Measurements from ENCODE around the gene STX2.

Gene STX2

GRCh38 chr12:130765186-130765659 is 73.8 kb downstream of the STX2 start:
- POLR2A ChIA-PET, result no interaction called here
- TF ChIP-seq PKNOX1 (IDR thresholded peaks at IDR 0.05), result peak; percentile 44; the same call in 1 of the 2 replicates
- peak; percentile 40; the same call in 1 of the 2 replicates for TF ChIP-seq SP1 (IDR thresholded peaks at IDR 0.05)
- no peak for TF ChIP-seq ARNT (IDR thresholded peaks at IDR 0.05)
- TF ChIP-seq TARDBP (IDR thresholded peaks at IDR 0.05), result peak; percentile 99
- peak; percentile 87 for TF ChIP-seq CTBP1 (IDR thresholded peaks at IDR 0.05; ENCODE audit: borderline replicate concordance)
- TF ChIP-seq FOXA1 (IDR thresholded peaks at IDR 0.05), result no peak
- no peak for TF ChIP-seq ZNF384 (IDR thresholded peaks at IDR 0.05)
- TF ChIP-seq ELF4 (IDR thresholded peaks at IDR 0.05), result peak; percentile 31; the same call in 1 of the 2 replicates
- CTCF ChIA-PET, result no interaction called here
- no peak for DNase-seq (ENCODE audit: extremely low spot score)

- no peak for DNase-seq (ENCODE audit: extremely low spot score)
- TF ChIP-seq L3MBTL2 (conservative IDR thresholded peaks at IDR 0.05) (no peak), LEF1 (IDR thresholded peaks at IDR 0.05; ENCODE audit: borderline replicate concordance) (no peak), PKNOX1 (IDR thresholded peaks at IDR 0.05) (peak; percentile 55), ELF4 (IDR thresholded peaks at IDR 0.05) (no peak), FOXK2 (IDR thresholded peaks at IDR 0.05) (no peak), ZNF384 (IDR thresholded peaks at IDR 0.05) (peak; percentile 19; the same call in 1 of the 2 replicates), BHLHE40 (IDR thresholded peaks at IDR 0.05; ENCODE audit: borderline replicate concordance) (no peak), ARNT (IDR thresholded peaks at IDR 0.05) (no peak), FOXA1 (IDR thresholded peaks at IDR 0.05) (no peak), TARDBP (IDR thresholded peaks at IDR 0.05) (peak; percentile 100), NFRKB (IDR thresholded peaks at IDR 0.05) (no peak), FOXM1 (IDR thresholded peaks at IDR 0.05; ENCODE audit: borderline replicate concordance) (no peak), HDGF (IDR thresholded peaks at IDR 0.05; ENCODE audit: borderline replicate concordance) (no peak), SP1 (IDR thresholded peaks at IDR 0.05) (no peak; the same call in 1 of the 2 replicates), CTBP1 (IDR thresholded peaks at IDR 0.05; ENCODE audit: borderline replicate concordance) (peak; percentile 82)
- POLR2A ChIA-PET, result no interaction called here
- CTCF ChIA-PET, result no interaction called here
Measured at GRCh38 chr12:130764475-130765185, 74.4 kb downstream of the STX2 start.

GRCh38 chr12:130764073-130764472 is 75.0 kb downstream of the STX2 start:
- POLR2A ChIA-PET, result no interaction called here
- CTCF ChIA-PET, result no interaction called here
- TF ChIP-seq TARDBP (IDR thresholded peaks at IDR 0.05) (peak; percentile 91; the same call in 1 of the 2 replicates), LEF1 (IDR thresholded peaks at IDR 0.05; ENCODE audit: borderline replicate concordance) (no peak), PKNOX1 (IDR thresholded peaks at IDR 0.05) (no peak), HDGF (IDR thresholded peaks at IDR 0.05; ENCODE audit: borderline replicate concordance) (no peak), ARNT (IDR thresholded peaks at IDR 0.05) (no peak), L3MBTL2 (conservative IDR thresholded peaks at IDR 0.05) (no peak), CTBP1 (IDR thresholded peaks at IDR 0.05; ENCODE audit: borderline replicate concordance) (peak; percentile 49; the same call in 1 of the 2 replicates), FOXA1 (IDR thresholded peaks at IDR 0.05) (no peak), FOXK2 (IDR thresholded peaks at IDR 0.05) (no peak), BHLHE40 (IDR thresholded peaks at IDR 0.05; ENCODE audit: borderline replicate concordance) (no peak), SUZ12 (IDR thresholded peaks at IDR 0.05) (no peak), ZNF384 (IDR thresholded peaks at IDR 0.05) (no peak)
- DNase-seq (ENCODE audit: extremely low spot score), result no peak

- no peak for DNase-seq (ENCODE audit: extremely low spot score)
- TF ChIP-seq PKNOX1 (IDR thresholded peaks at IDR 0.05) (no peak), ZNF384 (IDR thresholded peaks at IDR 0.05) (no peak), BHLHE40 (IDR thresholded peaks at IDR 0.05; ENCODE audit: borderline replicate concordance) (no peak), SP1 (IDR thresholded peaks at IDR 0.05) (no peak)
- CTCF ChIA-PET, result no interaction called here
- POLR2A ChIA-PET, result no interaction called here
Measured at GRCh38 chr12:130762319-130762675, 76.8 kb downstream of the STX2 start.

- CTCF ChIA-PET, result no interaction called here
- peak; percentile 59 for DNase-seq (ENCODE audit: extremely low spot score)
- POLR2A ChIA-PET, result no interaction called here
Measured at GRCh38 chr12:130761537-130762318, 77.3 kb downstream of the STX2 start.

More at GRCh38 chr12:130761537-130762318, 77.3 kb downstream of the STX2 start:
- no peak for TF ChIP-seq ELF4 (IDR thresholded peaks at IDR 0.05)
- no peak for TF ChIP-seq HDGF (IDR thresholded peaks at IDR 0.05; ENCODE audit: borderline replicate concordance)
- TF ChIP-seq NFRKB (IDR thresholded peaks at IDR 0.05), result no peak
- TF ChIP-seq FOXK2 (IDR thresholded peaks at IDR 0.05), result no peak
- TF ChIP-seq L3MBTL2 (conservative IDR thresholded peaks at IDR 0.05), result no peak
- no peak for TF ChIP-seq FOXM1 (IDR thresholded peaks at IDR 0.05; ENCODE audit: borderline replicate concordance)
- no peak for TF ChIP-seq SUZ12 (IDR thresholded peaks at IDR 0.05)
- no peak for TF ChIP-seq TARDBP (IDR thresholded peaks at IDR 0.05)
- no peak for TF ChIP-seq FOXA1 (IDR thresholded peaks at IDR 0.05)
- no peak for TF ChIP-seq CTBP1 (IDR thresholded peaks at IDR 0.05; ENCODE audit: borderline replicate concordance)
- no peak for TF ChIP-seq BHLHE40 (IDR thresholded peaks at IDR 0.05; ENCODE audit: borderline replicate concordance)
